HepG2 (cell line): ENCODE measurements around the gene CLCN2. TPM values are rescaled to one million over a fixed set of nuclear protein-coding genes. Genes with fewer than 3 reads are reported as not detected.

ENCODE experiments used
- ATAC-seq: fragments of 200-7000 bp; cut with Tn5 transposase; 3 replicates; pipeline ENCODE4 v1.9.1; 2020; ENCODE audit warnings: mild to moderate bottlenecking, moderate library complexity
- BruUV-seq: library from RNA; stranded (reverse); fragments of 400-500 nt; replicated peaks from 2 replicates; lab custom pipeline; 2021; lab: Mats Ljungman, UMichigan
- CTCF ChIA-PET: fragments of 300-600 bp; formaldehyde crosslinking; extraction: SDS; loops from one replicate; lab custom pipeline; 2021; ENCODE audit warnings: low total read pairs, inconsistent platforms, low intra/inter-chr PET ratio; lab: Yijun Ruan, JAX
- POLR2A ChIA-PET: fragments of 350-600 bp; sonication (Branson Sonifier 250); formaldehyde crosslinking; loops from one replicate; lab custom pipeline; 2020; ENCODE audit warnings: antibody characterized with exemption, inconsistent platforms; lab: Yijun Ruan, JAX
- DNase-seq: peaks from one replicate; pipeline ENCODE4 v3.0.0-alpha.2; 2015; ENCODE audit warnings: low spot score
- FAIRE-seq: peaks from 3 replicates; lab custom pipeline; 2011; peaks lifted over from hg19 to GRCh38; lab: Jason Lieb, UNC
- H2AFZ ChIP-seq: one replicate; pipeline ENCODE4 v1.6.1; 2011; ENCODE audit warnings: low read length, inconsistent platforms
- H3K27ac ChIP-seq: fragments of 300-600 bp; 3 replicates; pipeline ENCODE4 v1.8.0; 2011; ENCODE audit warnings: mixed run types, mild to moderate bottlenecking, mixed read lengths, low read length, inconsistent platforms; ENCODE audit not compliant: insufficient read depth; ENCODE audit errors: extremely low read length
- H3K27me3 ChIP-seq, 2 experiments: fragments of 200-600 bp in 1 of 2; 2 replicates in 1 of 2; 3 replicates in 1 of 2; pipeline versions ENCODE4 v1.6.0 to v1.8.0; 2011; ENCODE audit warnings: low read length in 2 of 2, mild to moderate bottlenecking in 2 of 2, moderate library complexity in 2 of 2, inconsistent platforms in 1 of 2; ENCODE audit not compliant: insufficient read depth in 2 of 2, control insufficient read depth in 1 of 2
- H3K36me3 ChIP-seq, 2 experiments: fragments of 200-600 bp in 1 of 2; replicated peaks in 1 of 2; 2 replicates in 1 of 2; 3 replicates in 1 of 2; pipeline versions ENCODE4 v1.5.1 to v1.8.0; 2011; ENCODE audit warnings: low read length in 2 of 2, inconsistent platforms in 1 of 2; ENCODE audit not compliant: insufficient read depth in 2 of 2, control insufficient read depth in 1 of 2
- H3K4me1 ChIP-seq: 2 replicates; pipeline ENCODE4 v1.5.1; 2012; ENCODE audit warnings: low read length, inconsistent platforms; ENCODE audit not compliant: insufficient read depth
- H3K4me2 ChIP-seq: 2 replicates; pipeline ENCODE4 v1.6.0; 2011; ENCODE audit warnings: low read depth, low read length, inconsistent platforms
- H3K4me3 ChIP-seq, 3 experiments: fragments of 200-600 bp in 1 of 3; sonication (generic), shearing (Covaris generic) in 1 of 3; replicated peaks in 1 of 3; 2 replicates each; pipeline ENCODE4 v1.5.1; 2011 to 2016; ENCODE audit warnings: low read length in 3 of 3, inconsistent platforms in 2 of 3, low read depth in 2 of 3, mild to moderate bottlenecking in 2 of 3, control low read depth in 1 of 3, mixed read lengths in 1 of 3; ENCODE audit not compliant: insufficient read depth in 1 of 3
- H3K79me2 ChIP-seq: one replicate; pipeline ENCODE4 v1.6.1; 2011; ENCODE audit warnings: low read length, inconsistent platforms; ENCODE audit not compliant: insufficient read depth
- H3K9ac ChIP-seq: 2 replicates; pipeline ENCODE4 v1.6.0; 2011; ENCODE audit warnings: mild to moderate bottlenecking, low read depth, low read length, inconsistent platforms; ENCODE audit not compliant: insufficient read depth
- H3K9me3 ChIP-seq: 2 replicates; pipeline ENCODE4 v1.5.1; 2012; ENCODE audit warnings: mild to moderate bottlenecking, low read length
- H4K20me1 ChIP-seq: 2 replicates; pipeline ENCODE4 v1.6.0; 2011; ENCODE audit warnings: inconsistent platforms, mild to moderate bottlenecking, low read length, moderate library complexity; ENCODE audit not compliant: insufficient read depth
- AGO2 ChIP-seq: fragments of 200-400 bp; formaldehyde crosslinking; optimal IDR thresholded peaks from 2 replicates; pipeline ENCODE3; 2017; ENCODE audit warnings: mild to moderate bottlenecking, low read depth, low read length, moderate library complexity
- CBX1 ChIP-seq: IDR thresholded peaks from one replicate; pipeline ENCODE4 v1.6.1; 2016; ENCODE audit warnings: antibody characterized with exemption, low read depth
- CREB1 ChIP-seq, 2 experiments: fragments of 450-650 bp in 1 of 2; IDR thresholded peaks; 2 replicates each; pipeline ENCODE4 v1.6.1; 2016 to 2017; ENCODE audit warnings: control low read depth in 1 of 2, mild to moderate bottlenecking in 1 of 2, missing compliant biosample characterization in 1 of 2, missing genetic modification characterization in 1 of 2
- MEF2D ChIP-seq: sonication (generic); formaldehyde crosslinking; IDR thresholded peaks from 2 replicates; pipeline ENCODE4 v1.5.1; 2020; ENCODE audit warnings: mild to moderate bottlenecking, missing genetic modification reagents
- SMAD1 ChIP-seq: sonication (generic); formaldehyde crosslinking; IDR thresholded peaks from 2 replicates; pipeline ENCODE4 v1.4.0; 2020; ENCODE audit warnings: missing genetic modification reagents, low read depth, mild to moderate bottlenecking, borderline replicate concordance
- SP140L ChIP-seq: sonication (generic); formaldehyde crosslinking; IDR thresholded peaks from 2 replicates; pipeline ENCODE4 v1.4.0; 2020; ENCODE audit warnings: missing genetic modification reagents, borderline replicate concordance
- SUZ12 ChIP-seq: fragments of 150-350 bp; IDR thresholded peaks from 2 replicates; pipeline ENCODE4 v1.6.1; 2014; ENCODE audit warnings: low read depth, low read length
- TCF12 ChIP-seq, 2 experiments: fragments of 450-650 bp in 1 of 2; sonication (generic) in 1 of 2; formaldehyde crosslinking in 1 of 2; IDR thresholded peaks; 2 replicates each; pipeline versions ENCODE4 v1.6.1 to v1.8.0; 2017 to 2022; ENCODE audit warnings: antibody characterized with exemption in 1 of 2, mild to moderate bottlenecking in 1 of 2, missing genetic modification reagents in 1 of 2, moderate library complexity in 1 of 2
- ZBTB8A ChIP-seq: sonication (generic); formaldehyde crosslinking; IDR thresholded peaks from 2 replicates; pipeline ENCODE4 v1.4.0; 2020; ENCODE audit warnings: mild to moderate bottlenecking, low read depth, missing genetic modification reagents, borderline replicate concordance
- ZNF24 ChIP-seq: fragments of 450-650 bp; IDR thresholded peaks from 2 replicates; pipeline ENCODE4 v1.6.1; 2017; ENCODE audit warnings: antibody characterized with exemption, mild to moderate bottlenecking
- ZNF569 ChIP-seq: sonication (generic); formaldehyde crosslinking; IDR thresholded peaks from 2 replicates; pipeline ENCODE4 v1.5.0; 2020; ENCODE audit warnings: mild to moderate bottlenecking, missing genetic modification reagents, moderate library complexity, borderline replicate concordance
- ZSCAN20 ChIP-seq: sonication (generic); formaldehyde crosslinking; IDR thresholded peaks from 2 replicates; pipeline ENCODE4 v1.4.0; 2020; ENCODE audit warnings: missing genetic modification reagents, mild to moderate bottlenecking, borderline replicate concordance
- WGBS: methylation state at CpG from one replicate; pipeline ENCODE4 v1.1.6; 2017; ENCODE audit warnings: low lambda C conversion rate; 5-methylcytosine and 5-hydroxymethylcytosine counted together
- in situ Hi-C: cut with HindIII; loops from 2 replicates; pipeline ENCODE4 v1.10.0; 2017; ENCODE audit warnings: low pct_unique_long_range_greater_than_20kb; ENCODE audit not compliant: extremely low pct_ligation_motif_present
- intact Hi-C: fragments of 100-400 bp; cut with micrococcal nuclease; formaldehyde crosslinking; loops from one replicate; pipeline ENCODE4 v1.10.0; 2022; ENCODE audit not compliant: unreplicated experiment
- polyA plus RNA-seq, 8 experiments: library from polyadenylated mRNA; depleted of rRNA in 3 of 8; stranded (reverse) in 7 of 8; unstranded in 1 of 8; fragments of >200 nt; fragmentation: Illumina TruSeq in 4 of 8; extraction: Trizol in 4 of 8; gene quantifications; 2 replicates each; pipeline versions ENCODE4 v1.2.1 to v1.2.3, GENCODE V29; 2011 to 2016; ENCODE audit warnings: low read depth in 4 of 8, missing spikeins in 1 of 8, mixed read lengths in 1 of 8; ENCODE audit not compliant: insufficient read depth in 1 of 8
- total RNA-seq, 5 experiments: library from RNA; depleted of rRNA; stranded (reverse); fragments of >200 nt; fragmentation: Illumina TruSeq; extraction: Trizol; gene quantifications; 2 replicates each; pipeline ENCODE4 v1.2.3, GENCODE V29; 2016; ENCODE audit warnings: low read depth in 1 of 5
- TF ChIP-seq, protein P1 (sequence below): sonication (generic); formaldehyde crosslinking; IDR thresholded peaks from 2 replicates; pipeline ENCODE4 v1.9.0; 2021; ENCODE audit warnings: missing genetic modification reagents, borderline replicate concordance
- TF ChIP-seq, protein P2 (sequence below): sonication (generic); formaldehyde crosslinking; IDR thresholded peaks from 2 replicates; pipeline ENCODE4 v1.5.1; 2020; ENCODE audit warnings: mild to moderate bottlenecking, moderate library complexity, missing genetic modification reagents

Gene CLCN2
- total and polyA plus RNA-seq, 2 of the 13 experiments (the other 11 are each of a cell fraction or from before 2014, with no cell fraction given): 11.4 to 13.5 TPM

DNA sequence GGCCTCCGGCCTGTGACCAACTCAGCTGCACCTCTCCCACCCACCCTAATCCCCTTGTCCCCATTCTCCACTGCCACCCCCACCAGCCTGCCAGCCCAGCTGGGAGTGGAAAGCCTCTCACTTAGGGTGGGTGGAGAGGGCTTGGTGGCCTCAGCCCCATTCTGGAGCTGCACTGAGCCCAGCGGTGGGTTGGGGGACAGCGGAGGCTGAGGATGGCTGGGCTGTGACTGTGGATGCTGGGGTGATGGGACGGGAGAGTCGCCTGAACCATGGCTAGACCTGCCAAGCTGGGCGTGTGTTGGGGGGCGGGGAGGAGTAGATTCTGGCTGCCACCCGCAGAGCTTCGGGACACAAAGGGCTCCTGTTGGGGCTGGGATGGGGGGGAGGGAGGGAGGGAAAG, 1.8 kb downstream of the CLCN2 start:
- no peaks in the 10 kb centered on the region for H3K9me3 ChIP-seq
- H4K20me1 ChIP-seq: 0 out of 2 replicates have a peak, but pooled peaks cover 5% of the 10 kb centered on the region
- in situ Hi-C loops: no loop called here
- POLR2A ChIA-PET: interaction anchor here (0.7 to 1.6 kb wide), 2 partner anchors 9 to 14 kb away, joined by 3 to 6 read pairs; no protein-coding TSS in a partner anchor
- CTCF ChIA-PET: no interaction called here
- no peak for DNase-seq
- intact Hi-C loops: no loop called here
- no peak overlapping the region for H3K9ac ChIP-seq
- H3K36me3 ChIP-seq: peaks cover 8 to 36% of the 10 kb centered on the region in 2 experiments; a peak in 4 of 5 replicates
- no peak for TF ChIP-seq MEF2D (CRISPR knock-in tag)
- peak; percentile 24 for TF ChIP-seq AGO2
- TF ChIP-seq, all 625 proteins: peak for 1
- WGBS: 81% methylated on average over 9 of the region's 9 CpGs
- Histone ChIP-seq H3K79me2 (peaks cover 25% of the 10 kb centered on the region), H3K27me3 (no peaks in the 10 kb centered on the region; a peak in 1 of 5 replicates), H3K27ac (no peak overlapping the region), H3K4me3 (no peak overlapping the region), H3K4me2 (no peak overlapping the region), H3K4me1 (peaks cover 30% of the 10 kb centered on the region), H2AFZ (no peak overlapping the region)
- FAIRE-seq (no peak), ATAC-seq (no peak)
- BruUV-seq: no TSS peak

DNA sequence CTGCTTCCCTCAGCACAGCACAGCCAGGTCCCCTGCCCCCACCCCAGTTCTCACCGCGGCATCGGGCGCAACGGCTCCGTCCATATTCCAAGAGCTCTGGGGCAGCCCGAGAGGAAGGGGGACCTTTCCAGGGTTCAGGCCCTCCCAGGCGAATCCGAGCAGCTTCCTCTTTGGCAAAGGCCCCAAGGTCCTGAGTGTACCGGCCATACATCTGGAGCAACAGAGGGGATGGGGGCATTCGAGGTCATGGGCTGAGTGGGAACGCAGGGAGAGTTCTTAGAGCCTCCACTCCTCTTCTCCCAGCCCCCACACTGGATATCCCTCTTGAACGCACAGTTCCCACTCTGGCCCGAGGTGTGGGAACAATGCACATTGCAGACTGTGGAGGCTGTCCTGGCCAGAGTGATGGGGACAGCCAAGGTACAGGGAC, 2.5 kb downstream of the CLCN2 start:
- peaks cover 8 to 36% of the 10 kb centered on the region in 2 experiments; a peak in 4 of 5 replicates for H3K36me3 ChIP-seq
- FAIRE-seq (no peak), ATAC-seq (no peak), DNase-seq (no peak)
- no peak overlapping the region for H3K27ac ChIP-seq
- no peak overlapping the region for H2AFZ ChIP-seq
- no peak overlapping the region for H3K4me2 ChIP-seq
- H3K4me3 ChIP-seq: no peak overlapping the region
- 99% methylated on average over 14 of the region's 14 CpGs for WGBS
- BruUV-seq: no TSS peak
- POLR2A ChIA-PET: no interaction called here
- CTCF ChIA-PET: no interaction called here
- no peaks in the 10 kb centered on the region; a peak in 1 of 5 replicates for H3K27me3 ChIP-seq
- intact Hi-C loops (no loop called here), in situ Hi-C loops (no loop called here)
- no peaks in the 10 kb centered on the region for H3K9me3 ChIP-seq
- 0 out of 2 replicates have a peak, but pooled peaks cover 3% of the 10 kb centered on the region for H4K20me1 ChIP-seq
- peaks cover 18% of the 10 kb centered on the region for H3K79me2 ChIP-seq
- no peak overlapping the region for H3K9ac ChIP-seq
- H3K4me1 ChIP-seq: peaks cover 26% of the 10 kb centered on the region
- TF ChIP-seq SP140L (no peak), TCF12 (IDR thresholded peaks at IDR 0.05) (no peak), TCF12 (CRISPR knock-in tag; IDR thresholded peaks at IDR 0.05) (no peak), ZBTB8A (CRISPR knock-in tag) (no peak), ZNF24 (no peak), ZNF569 (CRISPR knock-in tag) (no peak), SUZ12 (no peak), CBX1 (no peak), SMAD1 (CRISPR knock-in tag) (no peak), CREB1 (IDR thresholded peaks at IDR 0.05) (no peak), CREB1 (CRISPR knock-in tag; IDR thresholded peaks at IDR 0.05) (no peak), ZSCAN20 (CRISPR knock-in tag) (no peak)
- TF ChIP-seq, protein P1, sequence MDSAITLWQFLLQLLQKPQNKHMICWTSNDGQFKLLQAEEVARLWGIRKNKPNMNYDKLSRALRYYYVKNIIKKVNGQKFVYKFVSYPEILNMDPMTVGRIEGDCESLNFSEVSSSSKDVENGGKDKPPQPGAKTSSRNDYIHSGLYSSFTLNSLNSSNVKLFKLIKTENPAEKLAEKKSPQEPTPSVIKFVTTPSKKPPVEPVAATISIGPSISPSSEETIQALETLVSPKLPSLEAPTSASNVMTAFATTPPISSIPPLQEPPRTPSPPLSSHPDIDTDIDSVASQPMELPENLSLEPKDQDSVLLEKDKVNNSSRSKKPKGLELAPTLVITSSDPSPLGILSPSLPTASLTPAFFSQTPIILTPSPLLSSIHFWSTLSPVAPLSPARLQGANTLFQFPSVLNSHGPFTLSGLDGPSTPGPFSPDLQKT (CRISPR knock-in tag): no peak
- TF ChIP-seq, protein P2, sequence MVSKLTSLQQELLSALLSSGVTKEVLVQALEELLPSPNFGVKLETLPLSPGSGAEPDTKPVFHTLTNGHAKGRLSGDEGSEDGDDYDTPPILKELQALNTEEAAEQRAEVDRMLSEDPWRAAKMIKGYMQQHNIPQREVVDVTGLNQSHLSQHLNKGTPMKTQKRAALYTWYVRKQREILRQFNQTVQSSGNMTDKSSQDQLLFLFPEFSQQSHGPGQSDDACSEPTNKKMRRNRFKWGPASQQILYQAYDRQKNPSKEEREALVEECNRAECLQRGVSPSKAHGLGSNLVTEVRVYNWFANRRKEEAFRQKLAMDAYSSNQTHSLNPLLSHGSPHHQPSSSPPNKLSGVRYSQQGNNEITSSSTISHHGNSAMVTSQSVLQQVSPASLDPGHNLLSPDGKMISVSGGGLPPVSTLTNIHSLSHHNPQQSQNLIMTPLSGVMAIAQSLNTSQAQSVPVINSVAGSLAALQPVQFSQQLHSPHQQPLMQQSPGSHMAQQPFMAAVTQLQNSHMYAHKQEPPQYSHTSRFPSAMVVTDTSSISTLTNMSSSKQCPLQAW (CRISPR knock-in tag): no peak
